Choroid plexus epithelial cell (primary cell): ENCODE results near the gene LRRC10.

Source experiments
- DNase-seq: peaks from one replicate; pipeline ENCODE4 v3.0.0-alpha.2; 2010; ENCODE audit warnings: low read depth
- H3K4me3 ChIP-seq: 2 replicates; pipeline ENCODE4 v1.5.1; 2011; ENCODE audit warnings: low read depth, mild to moderate bottlenecking, control low read depth, low read length, moderate library complexity
- CTCF ChIP-seq: conservative IDR thresholded peaks from 2 replicates; pipeline ENCODE4 v1.5.1; 2011; ENCODE audit warnings: low read depth, mild to moderate bottlenecking, control low read depth, inconsistent platforms, low read length, moderate library complexity

LRRC10 gene

DNA sequence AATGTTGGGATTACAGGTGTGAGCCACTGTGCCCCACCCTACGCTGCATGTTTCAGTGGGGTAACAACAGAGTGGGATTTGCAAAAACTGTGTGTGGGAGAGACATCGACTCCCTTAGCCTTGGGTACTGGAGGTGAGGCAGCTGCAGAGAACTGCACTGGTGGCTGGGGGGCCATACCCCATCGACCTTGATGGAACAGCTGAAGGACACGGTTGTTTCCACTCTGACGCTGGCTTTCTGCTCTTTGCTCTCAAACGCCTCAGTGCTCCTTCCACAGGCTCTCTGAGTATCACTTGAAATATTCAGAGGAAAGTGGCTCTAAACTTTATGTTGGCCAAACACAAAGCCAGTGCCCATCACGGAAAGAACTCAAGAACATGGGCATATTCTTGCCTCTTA, 30.8 kb upstream of the LRRC10 start:
- no peak for TF ChIP-seq CTCF
- no peak for DNase-seq
- H3K4me3 ChIP-seq = no peak overlapping the region

DNA sequence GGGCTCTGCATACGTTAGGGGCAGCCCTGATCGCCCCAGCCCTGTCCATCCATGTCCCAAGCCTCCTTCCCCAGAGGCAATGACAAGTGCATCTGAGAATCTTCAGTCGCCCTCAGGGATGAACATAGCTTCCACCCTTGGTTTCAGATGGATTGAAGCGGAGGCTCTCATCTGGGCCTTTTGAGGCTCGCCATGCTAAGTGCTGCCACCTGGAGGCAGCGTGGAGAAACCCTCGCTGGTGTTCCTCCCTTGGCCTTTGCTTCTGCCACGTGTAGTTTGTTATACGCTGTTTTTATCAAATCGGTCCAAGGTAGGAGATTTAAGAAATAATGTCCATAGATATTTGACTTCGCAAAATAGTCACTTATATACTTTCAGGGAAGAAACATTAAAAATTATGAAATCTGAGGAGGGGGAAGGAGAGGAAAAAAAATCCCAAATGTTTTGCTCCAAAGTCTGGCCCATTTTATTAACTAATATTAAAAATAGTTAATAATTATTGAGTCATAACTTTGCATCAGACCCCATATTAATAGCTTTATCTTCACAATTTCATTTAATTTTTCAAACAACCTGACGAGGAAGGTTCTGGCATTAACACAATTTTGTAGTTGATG, 28.8 kb upstream of the LRRC10 start:
- peak; percentile 97 for TF ChIP-seq CTCF
- peak; percentile 84 for DNase-seq
- H3K4me3 ChIP-seq = no peak overlapping the region

DNA sequence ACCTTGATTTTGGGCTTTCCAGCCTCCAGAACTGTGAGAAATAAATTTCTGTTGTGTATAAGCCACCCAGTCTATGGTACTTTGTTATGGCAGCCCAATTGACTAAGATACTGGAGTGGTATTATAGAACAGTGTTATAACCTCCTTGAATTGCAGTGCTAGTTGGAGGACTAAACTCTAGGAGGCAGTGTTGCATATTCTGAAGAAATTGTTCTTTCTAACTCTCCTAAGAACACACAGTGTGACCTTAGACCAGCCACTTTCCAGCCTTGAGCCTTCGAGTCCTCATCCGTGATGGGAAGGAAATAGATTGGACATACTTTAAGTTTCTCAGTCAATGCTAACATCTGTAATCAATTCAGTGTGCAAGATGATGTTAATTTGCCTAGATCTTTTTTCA, 22.4 kb upstream of the LRRC10 start:
- peak; percentile 41 for TF ChIP-seq CTCF
- no peak for DNase-seq
- no peak overlapping the region for H3K4me3 ChIP-seq

DNA sequence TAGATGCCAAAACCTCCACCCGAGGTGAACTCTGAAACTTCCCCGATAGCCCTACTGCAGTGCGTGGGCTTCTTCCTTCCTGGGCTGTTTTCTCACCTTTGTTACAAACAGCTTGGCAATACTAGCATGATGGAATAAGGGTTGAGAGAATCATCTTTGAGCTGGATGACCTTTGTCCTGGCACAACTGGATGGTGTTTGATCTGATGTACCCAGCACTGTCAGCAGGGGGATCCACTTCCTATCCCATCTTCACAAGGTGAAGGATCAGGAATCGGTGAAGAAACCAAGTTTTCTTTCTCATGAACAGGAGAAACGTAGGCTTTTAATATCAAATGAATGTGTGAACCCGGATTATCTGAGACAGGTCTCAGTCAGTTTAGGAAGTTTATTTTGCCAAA, 19.5 kb upstream of the LRRC10 start:
- DNase-seq = peak; percentile 15
- peak; percentile 45 for TF ChIP-seq CTCF
- no peak overlapping the region for H3K4me3 ChIP-seq

- no peak for TF ChIP-seq CTCF
- no peak for DNase-seq
These were observed 16.8 kb upstream of the LRRC10 start for GRCh38 chr12:69627501-69627900.

DNA sequence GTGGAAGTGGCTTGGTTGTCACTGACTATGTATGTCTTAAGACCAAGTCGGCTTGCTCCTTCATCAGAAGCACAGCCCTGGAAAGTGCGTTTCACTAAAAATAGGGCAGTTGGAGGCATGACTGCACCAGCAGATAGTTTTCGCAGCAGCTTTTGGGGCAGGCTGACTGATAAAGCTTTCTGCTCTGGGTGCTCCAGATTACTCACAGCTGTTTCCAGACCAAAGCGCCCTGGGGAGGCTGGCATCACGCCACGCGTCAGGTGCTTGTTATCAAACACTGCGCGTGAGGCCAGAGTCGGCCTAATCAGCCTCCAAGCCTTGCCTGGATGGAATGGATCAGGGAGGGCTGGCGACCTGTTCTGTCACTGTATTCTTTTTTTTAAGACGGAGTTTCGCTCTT, 13.3 kb upstream of the LRRC10 start:
- H3K4me3 ChIP-seq = no peak overlapping the region
- no peak for DNase-seq
- TF ChIP-seq CTCF = no peak

More at GRCh38 chr12:69627501-69627900, 16.8 kb upstream of the LRRC10 start:
- no peak overlapping the region for H3K4me3 ChIP-seq

GRCh38 chr12:69621551-69621950, 10.8 kb upstream of the LRRC10 start:
- TF ChIP-seq CTCF = no peak
- DNase-seq = no peak
- H3K4me3 ChIP-seq = no peak overlapping the region
